Dermis microvascular lymphatic vessel endothelial cell (primary cell): Measurements from ENCODE around the gene ZNF649. TPM values are rescaled to one million over a fixed set of nuclear protein-coding genes. Genes with fewer than 3 reads are reported as not detected.
"Not testable (repeated sequence)": the region's sequence is repeated elsewhere in the genome, so short reads cannot be mapped to it uniquely, and the experiment has no call there.

Source experiments
- DNase-seq, 2 donors: peaks; one replicate each; pipeline versions ENCODE4 v3.0.0 to v3.0.0-alpha.2; 2010; ENCODE audit warnings: low read depth in 2 of 2
- total RNA-seq: library from RNA; depleted of rRNA; stranded (reverse); fragments of >200 nt; gene quantifications from 2 replicates; pipeline ENCODE4 v1.2.1, GENCODE V29; 2014

Gene ZNF649
- 5.8 and 9.1 TPM in 2 replicates for total RNA-seq

- peak; percentile 73 to 87 for DNase-seq
These were observed at the start of gene ZNF649 for GRCh38 chr19:51904331-51905165. Gene ZNF649 (minus strand): TSS chr19:51905017. CDS start chr19:51900107, 4,910 bp downstream.

GRCh38 chr19:51948975-51949374 is 44.2 kb upstream of the ZNF649 start:
- no peak for DNase-seq

- no peak for DNase-seq
These were observed 41.8 kb upstream of the ZNF649 start for GRCh38 chr19:51946602-51947001.

- DNase-seq, result no peak
These were observed 40.2 kb upstream of the ZNF649 start for GRCh38 chr19:51944798-51945552.

- no peak for DNase-seq
These were observed 34.1 kb upstream of the ZNF649 start for GRCh38 chr19:51938936-51939335.

- no peak for DNase-seq
These were observed 27.1 kb upstream of the ZNF649 start for GRCh38 chr19:51931921-51932320.

- no peak for DNase-seq
These were observed 23.0 kb upstream of the ZNF649 start for GRCh38 chr19:51927859-51928258.

GRCh38 chr19:51926784-51927741 is 22.2 kb upstream of the ZNF649 start, which contains the start of gene ZNF613:
Gene ZNF613 (plus strand): TSS chr19:51927472. CDS start chr19:51936221, 8,749 bp downstream.
- DNase-seq, result peak; percentile 94 to 96

GRCh38 chr19:51926426-51926783 is 21.6 kb upstream of the ZNF649 start:
- no peak for DNase-seq

GRCh38 chr19:51921949-51922348 is 17.1 kb upstream of the ZNF649 start:
- DNase-seq, result peak in 1 of 2 donors; percentile 9

- DNase-seq, result no peak
These were observed 14.8 kb upstream of the ZNF649 start for GRCh38 chr19:51919606-51920005.

- DNase-seq, result no peak
These were observed 11.3 kb upstream of the ZNF649 start for GRCh38 chr19:51916167-51916566.

- no peak for DNase-seq
These were observed 10.6 kb upstream of the ZNF649 start for GRCh38 chr19:51915324-51915867.

GRCh38 chr19:51907981-51908380 is 3.2 kb upstream of the ZNF649 start:
- not testable (repeated sequence) for DNase-seq

- not testable (repeated sequence) for DNase-seq
These were observed 1.3 kb upstream of the ZNF649 start for GRCh38 chr19:51906108-51906507.

GRCh38 chr19:51905639-51906038 is 822 bp upstream of the ZNF649 start:
- DNase-seq, result not testable (repeated sequence)

GRCh38 chr19:51905206-51905605 is 389 bp upstream of the ZNF649 start:
- no peak for DNase-seq

- no peak for DNase-seq
These were observed 1.6 kb downstream of the ZNF649 start for GRCh38 chr19:51903192-51903591.

GRCh38 chr19:51901860-51902259 is 3.0 kb downstream of the ZNF649 start:
- no peak for DNase-seq

GRCh38 chr19:51891193-51891747 is 13.5 kb downstream of the ZNF649 start:
- DNase-seq, result no peak

- DNase-seq, result no peak
These were observed 14.9 kb downstream of the ZNF649 start for GRCh38 chr19:51889934-51890333.
